Nephron (organoid): ENCODE results near the gene ATP6V1F.

ENCODE experiments used
- H3K27ac Mint-ChIP-seq, 3 experiments: 2 replicates each; pipeline ENCODE4 v1.8.0; 2020; ENCODE audit warnings: mixed read lengths in 3 of 3, mild to moderate bottlenecking in 2 of 3, moderate library complexity in 1 of 3
- H3K27me3 Mint-ChIP-seq: 2 replicates; pipeline ENCODE4 v1.8.0; 2021; ENCODE audit warnings: low read depth, mild to moderate bottlenecking, moderate library complexity, mixed read lengths
- H3K36me3 Mint-ChIP-seq: 2 replicates; pipeline ENCODE4 v1.8.0; 2020; ENCODE audit warnings: low read depth, mixed read lengths
- H3K4me1 Mint-ChIP-seq: 2 replicates; pipeline ENCODE4 v1.8.0; 2020; ENCODE audit warnings: mixed read lengths
- H3K4me3 Mint-ChIP-seq, 3 experiments: 2 replicates each; pipeline ENCODE4 v1.8.0; 2020; ENCODE audit warnings: mild to moderate bottlenecking in 3 of 3, mixed read lengths in 3 of 3, moderate library complexity in 2 of 3
- H3K9me3 Mint-ChIP-seq: 2 replicates; pipeline ENCODE4 v1.8.0; 2020; ENCODE audit warnings: mixed read lengths
- TF ChIP-seq, protein P1 (sequence below), 3 experiments: fragments of 200-600 bp; sonication (generic); IDR thresholded peaks; one replicate each; pipeline ENCODE4 v1.5.0; 2021; ENCODE audit warnings: antibody characterized with exemption in 3 of 3; ENCODE audit not compliant: unreplicated experiment in 3 of 3

The ATP6V1F gene

DNA sequence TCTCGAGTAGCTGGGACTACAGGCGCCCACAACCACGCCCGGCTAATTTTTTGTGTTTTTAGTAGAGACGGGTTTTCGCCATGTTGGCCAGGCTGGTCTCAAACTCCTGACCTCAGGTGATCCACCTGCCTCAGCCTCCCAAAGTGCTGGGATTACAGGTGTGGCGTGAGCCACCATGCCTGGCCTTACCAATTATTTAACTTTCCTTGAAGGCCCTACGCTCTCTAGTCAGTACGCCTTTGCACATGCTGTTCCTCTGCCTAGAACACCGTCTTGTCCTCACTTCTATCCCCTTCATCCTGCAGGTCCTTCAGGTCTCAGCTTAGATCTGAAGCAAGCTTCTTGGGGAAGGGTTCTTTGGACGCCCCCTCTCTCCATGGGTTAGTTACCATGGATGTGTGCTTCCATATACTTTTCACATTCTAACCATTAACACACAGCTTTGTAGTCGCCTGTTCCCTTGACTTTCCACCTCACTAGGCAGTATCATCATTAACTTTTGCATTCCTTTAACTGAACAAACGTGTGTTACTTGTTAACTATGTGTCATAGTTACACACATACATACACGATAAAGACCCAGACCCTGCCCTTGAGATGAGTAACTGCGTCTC is 592 bp upstream of the ATP6V1F start:
- peak overlapping the region; percentile 90 to 97 (median 92) for H3K27ac Mint-ChIP-seq
- peaks cover 50% of the 10 kb centered on the region for H3K4me1 Mint-ChIP-seq
- no peaks in the 10 kb centered on the region for H3K27me3 Mint-ChIP-seq
- no peaks in the 10 kb centered on the region for H3K9me3 Mint-ChIP-seq
- TF ChIP-seq, protein P1, sequence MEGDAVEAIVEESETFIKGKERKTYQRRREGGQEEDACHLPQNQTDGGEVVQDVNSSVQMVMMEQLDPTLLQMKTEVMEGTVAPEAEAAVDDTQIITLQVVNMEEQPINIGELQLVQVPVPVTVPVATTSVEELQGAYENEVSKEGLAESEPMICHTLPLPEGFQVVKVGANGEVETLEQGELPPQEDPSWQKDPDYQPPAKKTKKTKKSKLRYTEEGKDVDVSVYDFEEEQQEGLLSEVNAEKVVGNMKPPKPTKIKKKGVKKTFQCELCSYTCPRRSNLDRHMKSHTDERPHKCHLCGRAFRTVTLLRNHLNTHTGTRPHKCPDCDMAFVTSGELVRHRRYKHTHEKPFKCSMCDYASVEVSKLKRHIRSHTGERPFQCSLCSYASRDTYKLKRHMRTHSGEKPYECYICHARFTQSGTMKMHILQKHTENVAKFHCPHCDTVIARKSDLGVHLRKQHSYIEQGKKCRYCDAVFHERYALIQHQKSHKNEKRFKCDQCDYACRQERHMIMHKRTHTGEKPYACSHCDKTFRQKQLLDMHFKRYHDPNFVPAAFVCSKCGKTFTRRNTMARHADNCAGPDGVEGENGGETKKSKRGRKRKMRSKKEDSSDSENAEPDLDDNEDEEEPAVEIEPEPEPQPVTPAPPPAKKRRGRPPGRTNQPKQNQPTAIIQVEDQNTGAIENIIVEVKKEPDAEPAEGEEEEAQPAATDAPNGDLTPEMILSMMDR (IDR thresholded peaks at IDR 0.05; ENCODE audit: unreplicated experiment in 3 of 3), result no peak
- H3K4me3 Mint-ChIP-seq, result peak overlapping the region; percentile 95 to 98 (median 96)
- H3K36me3 Mint-ChIP-seq, result peaks cover 16% of the 10 kb centered on the region

DNA sequence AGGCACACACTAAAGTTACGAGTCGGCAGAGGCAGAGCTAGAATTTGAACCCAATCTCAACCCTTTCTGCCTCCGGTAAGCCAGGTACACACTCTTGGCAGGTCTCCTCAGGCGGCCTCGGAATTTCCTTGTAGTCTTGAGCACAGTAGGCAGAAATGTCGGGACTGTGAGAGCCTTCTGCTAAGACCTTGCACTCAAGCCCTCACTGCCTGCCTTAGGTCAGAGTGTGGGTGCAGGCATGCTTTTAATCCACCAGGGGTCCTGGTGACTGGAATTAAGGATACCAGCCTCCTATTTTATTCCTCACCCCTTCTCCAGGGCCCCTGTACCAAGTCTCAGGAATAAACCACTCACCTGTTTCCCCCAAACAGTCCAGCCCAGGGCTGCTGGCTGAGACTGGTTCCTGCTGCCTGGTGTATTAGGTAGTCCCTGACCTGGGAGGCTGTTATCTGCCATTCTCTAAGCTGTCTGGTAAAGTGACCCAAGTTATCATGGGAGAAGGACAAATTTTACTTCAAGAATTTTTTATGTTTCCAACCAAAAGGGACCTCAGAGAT is 855 bp downstream of the ATP6V1F start:
- Mint-ChIP-seq H3K27me3 (peaks cover 10% of the 10 kb centered on the region), H3K4me1 (peaks cover 63% of the 10 kb centered on the region), H3K4me3 (peak overlapping the region; percentile 95 to 98 (median 96)), H3K36me3 (peaks cover 18% of the 10 kb centered on the region), H3K27ac (peak overlapping the region; percentile 34 to 97 (median 68)), H3K9me3 (no peaks in the 10 kb centered on the region)
- TF ChIP-seq, protein P1 (IDR thresholded peaks at IDR 0.05; ENCODE audit: unreplicated experiment in 3 of 3), result peak; percentile 51 to 55 (median 54)

DNA sequence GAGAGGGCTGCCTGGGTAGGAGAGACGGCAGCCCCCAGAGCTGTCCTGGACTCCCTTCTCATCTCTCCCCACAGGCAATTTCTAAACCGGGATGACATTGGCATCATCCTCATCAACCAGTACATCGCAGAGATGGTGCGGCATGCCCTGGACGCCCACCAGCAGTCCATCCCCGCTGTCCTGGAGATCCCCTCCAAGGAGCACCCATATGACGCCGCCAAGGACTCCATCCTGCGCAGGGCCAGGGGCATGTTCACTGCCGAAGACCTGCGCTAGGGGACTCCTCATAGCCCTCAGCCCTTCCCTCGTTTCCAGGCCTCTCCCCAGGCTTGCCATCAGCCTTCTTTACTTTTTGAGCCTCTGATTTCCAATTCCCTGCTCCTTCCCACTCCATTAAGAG is 2.6 kb downstream of the ATP6V1F start:
- peaks cover 18% of the 10 kb centered on the region for H3K36me3 Mint-ChIP-seq
- H3K27ac Mint-ChIP-seq, result no peak overlapping the region
- H3K9me3 Mint-ChIP-seq, result no peaks in the 10 kb centered on the region
- TF ChIP-seq, protein P1 (IDR thresholded peaks at IDR 0.05; ENCODE audit: unreplicated experiment in 3 of 3), result no peak
- peak overlapping the region; percentile 59 to 69 (median 61) for H3K4me3 Mint-ChIP-seq
- H3K4me1 Mint-ChIP-seq, result peaks cover 57% of the 10 kb centered on the region
- H3K27me3 Mint-ChIP-seq, result peaks cover 18% of the 10 kb centered on the region

DNA sequence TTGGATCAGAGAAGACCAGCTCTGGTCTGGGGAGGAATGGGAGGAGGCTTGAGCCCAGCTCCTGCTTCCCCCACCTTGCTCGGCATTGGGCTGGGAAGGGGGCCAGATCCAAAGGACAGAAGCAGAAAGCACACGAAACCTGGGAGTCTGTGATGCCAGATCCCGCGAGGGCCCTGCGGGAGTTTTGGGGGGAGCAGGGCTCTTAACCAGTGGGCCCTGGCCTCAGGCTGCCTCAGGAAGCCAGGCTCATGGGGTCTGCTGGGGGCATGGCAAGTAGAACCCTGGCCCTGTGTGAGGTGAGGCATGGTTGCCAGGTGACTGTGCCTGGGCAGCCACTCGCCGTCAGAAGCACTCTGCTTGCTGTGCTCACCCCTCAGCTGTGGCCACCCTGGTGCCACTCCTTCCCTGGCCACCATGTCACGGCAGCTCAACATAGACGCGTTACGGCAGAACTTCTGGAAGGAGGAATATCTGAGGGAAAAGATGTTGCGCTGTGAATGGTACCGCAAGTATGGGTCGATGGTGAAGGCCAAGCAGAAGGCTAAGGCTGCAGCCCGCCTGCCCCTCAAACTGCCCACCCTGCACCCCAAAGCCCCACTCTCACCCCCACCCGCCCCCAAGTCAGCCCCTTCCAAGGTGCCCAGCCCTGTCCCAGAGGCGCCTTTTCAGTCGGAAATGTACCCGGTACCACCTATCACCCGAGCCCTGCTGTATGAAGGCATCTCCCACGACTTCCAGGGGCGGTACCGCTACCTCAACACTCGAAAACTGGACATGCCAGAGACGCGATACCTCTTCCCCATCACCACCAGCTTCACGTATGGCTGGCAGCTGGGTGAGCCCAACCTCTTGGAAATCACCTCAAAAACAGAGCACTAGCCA is 3.6 kb downstream of the ATP6V1F start:
- Mint-ChIP-seq H3K4me1 (peaks cover 49% of the 10 kb centered on the region), H3K4me3 (peak overlapping the region in 2 of 3 experiments; percentile 10 to 59), H3K27me3 (peaks cover 26% of the 10 kb centered on the region), H3K36me3 (peaks cover 18% of the 10 kb centered on the region), H3K27ac (no peak overlapping the region), H3K9me3 (no peaks in the 10 kb centered on the region)
- TF ChIP-seq, protein P1 (IDR thresholded peaks at IDR 0.05; ENCODE audit: unreplicated experiment in 3 of 3), result no peak

DNA sequence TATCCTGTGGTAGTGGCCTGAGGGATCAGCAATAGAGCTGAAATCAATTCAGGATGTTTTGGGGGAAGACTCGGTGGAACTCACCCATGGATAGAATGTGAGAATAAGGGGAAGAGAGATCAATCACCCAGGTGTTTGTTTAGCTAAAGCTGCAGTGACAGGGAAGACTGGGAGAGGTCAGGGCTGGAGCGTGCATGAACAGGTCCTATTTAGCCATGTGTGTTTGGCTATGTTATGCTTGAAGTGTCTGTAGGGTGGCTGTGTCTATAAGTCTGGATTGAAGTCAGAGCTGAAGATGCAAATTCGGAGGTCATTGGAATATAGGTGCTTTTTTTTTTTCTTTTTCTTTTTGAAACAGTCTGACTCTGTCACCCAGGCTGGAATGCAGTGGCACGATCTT is 4.6 kb downstream of the ATP6V1F start:
- TF ChIP-seq, protein P1 (IDR thresholded peaks at IDR 0.05; ENCODE audit: unreplicated experiment in 3 of 3), result no peak
- no peaks in the 10 kb centered on the region for H3K9me3 Mint-ChIP-seq
- no peak overlapping the region for H3K27ac Mint-ChIP-seq
- peaks cover 18% of the 10 kb centered on the region for H3K36me3 Mint-ChIP-seq
- peak overlapping the region; percentile 10 to 53 (median 33) for H3K4me3 Mint-ChIP-seq
- H3K27me3 Mint-ChIP-seq, result peaks cover 29% of the 10 kb centered on the region
- peaks cover 52% of the 10 kb centered on the region for H3K4me1 Mint-ChIP-seq
